ENCODE data around the gene CCNF.

DNA sequence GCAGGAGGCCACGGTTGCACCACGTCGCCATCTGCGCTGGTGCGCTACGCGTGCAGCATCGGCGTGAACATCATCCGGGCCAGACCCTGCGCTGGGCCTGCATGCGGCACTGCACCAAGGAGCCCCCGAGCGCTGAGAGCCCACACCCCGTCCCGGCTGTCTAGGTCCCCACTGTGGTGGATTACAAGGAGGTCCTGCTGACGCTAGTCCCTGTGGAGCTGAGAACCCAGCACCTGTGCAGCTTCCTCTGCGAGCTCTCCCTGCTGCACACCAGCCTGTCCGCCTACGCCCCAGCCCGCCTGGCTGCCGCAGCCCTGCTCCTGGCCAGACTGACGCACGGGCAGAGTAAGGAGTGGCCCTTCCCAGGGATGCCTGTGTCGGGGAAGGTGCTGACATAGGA, 19.9 kb downstream of the CCNF start:
- TF ChIP-seq, protein P1, sequence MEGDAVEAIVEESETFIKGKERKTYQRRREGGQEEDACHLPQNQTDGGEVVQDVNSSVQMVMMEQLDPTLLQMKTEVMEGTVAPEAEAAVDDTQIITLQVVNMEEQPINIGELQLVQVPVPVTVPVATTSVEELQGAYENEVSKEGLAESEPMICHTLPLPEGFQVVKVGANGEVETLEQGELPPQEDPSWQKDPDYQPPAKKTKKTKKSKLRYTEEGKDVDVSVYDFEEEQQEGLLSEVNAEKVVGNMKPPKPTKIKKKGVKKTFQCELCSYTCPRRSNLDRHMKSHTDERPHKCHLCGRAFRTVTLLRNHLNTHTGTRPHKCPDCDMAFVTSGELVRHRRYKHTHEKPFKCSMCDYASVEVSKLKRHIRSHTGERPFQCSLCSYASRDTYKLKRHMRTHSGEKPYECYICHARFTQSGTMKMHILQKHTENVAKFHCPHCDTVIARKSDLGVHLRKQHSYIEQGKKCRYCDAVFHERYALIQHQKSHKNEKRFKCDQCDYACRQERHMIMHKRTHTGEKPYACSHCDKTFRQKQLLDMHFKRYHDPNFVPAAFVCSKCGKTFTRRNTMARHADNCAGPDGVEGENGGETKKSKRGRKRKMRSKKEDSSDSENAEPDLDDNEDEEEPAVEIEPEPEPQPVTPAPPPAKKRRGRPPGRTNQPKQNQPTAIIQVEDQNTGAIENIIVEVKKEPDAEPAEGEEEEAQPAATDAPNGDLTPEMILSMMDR (IDR thresholded peaks at IDR 0.05; ENCODE audit: poor library complexity, severe bottlenecking): no peak
- no peak for TF ChIP-seq TAF1 (IDR thresholded peaks at IDR 0.05; ENCODE audit: low read depth)
- TF ChIP-seq EZH2 (IDR thresholded peaks at IDR 0.05; ENCODE audit: borderline replicate concordance, insufficient read depth, low read length, poor library complexity, severe bottlenecking): no peak
- no peak for TF ChIP-seq MXI1 (conservative IDR thresholded peaks at IDR 0.05; ENCODE audit: poor library complexity, severe bottlenecking)
- TF ChIP-seq SMC3 (conservative IDR thresholded peaks at IDR 0.05; ENCODE audit: poor library complexity): no peak
- no peak for TF ChIP-seq RAD21 (conservative IDR thresholded peaks at IDR 0.05)
- no peak for TF ChIP-seq POLR2AphosphoS5 (IDR thresholded peaks at IDR 0.05)
- TF ChIP-seq, protein P2, sequence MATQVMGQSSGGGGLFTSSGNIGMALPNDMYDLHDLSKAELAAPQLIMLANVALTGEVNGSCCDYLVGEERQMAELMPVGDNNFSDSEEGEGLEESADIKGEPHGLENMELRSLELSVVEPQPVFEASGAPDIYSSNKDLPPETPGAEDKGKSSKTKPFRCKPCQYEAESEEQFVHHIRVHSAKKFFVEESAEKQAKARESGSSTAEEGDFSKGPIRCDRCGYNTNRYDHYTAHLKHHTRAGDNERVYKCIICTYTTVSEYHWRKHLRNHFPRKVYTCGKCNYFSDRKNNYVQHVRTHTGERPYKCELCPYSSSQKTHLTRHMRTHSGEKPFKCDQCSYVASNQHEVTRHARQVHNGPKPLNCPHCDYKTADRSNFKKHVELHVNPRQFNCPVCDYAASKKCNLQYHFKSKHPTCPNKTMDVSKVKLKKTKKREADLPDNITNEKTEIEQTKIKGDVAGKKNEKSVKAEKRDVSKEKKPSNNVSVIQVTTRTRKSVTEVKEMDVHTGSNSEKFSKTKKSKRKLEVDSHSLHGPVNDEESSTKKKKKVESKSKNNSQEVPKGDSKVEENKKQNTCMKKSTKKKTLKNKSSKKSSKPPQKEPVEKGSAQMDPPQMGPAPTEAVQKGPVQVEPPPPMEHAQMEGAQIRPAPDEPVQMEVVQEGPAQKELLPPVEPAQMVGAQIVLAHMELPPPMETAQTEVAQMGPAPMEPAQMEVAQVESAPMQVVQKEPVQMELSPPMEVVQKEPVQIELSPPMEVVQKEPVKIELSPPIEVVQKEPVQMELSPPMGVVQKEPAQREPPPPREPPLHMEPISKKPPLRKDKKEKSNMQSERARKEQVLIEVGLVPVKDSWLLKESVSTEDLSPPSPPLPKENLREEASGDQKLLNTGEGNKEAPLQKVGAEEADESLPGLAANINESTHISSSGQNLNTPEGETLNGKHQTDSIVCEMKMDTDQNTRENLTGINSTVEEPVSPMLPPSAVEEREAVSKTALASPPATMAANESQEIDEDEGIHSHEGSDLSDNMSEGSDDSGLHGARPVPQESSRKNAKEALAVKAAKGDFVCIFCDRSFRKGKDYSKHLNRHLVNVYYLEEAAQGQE (IDR thresholded peaks at IDR 0.05; ENCODE audit: borderline replicate concordance): no peak
- no peak for TF ChIP-seq EP300 (conservative IDR thresholded peaks at IDR 0.05; ENCODE audit: poor library complexity, severe bottlenecking)
